Caco-2 (cell line): Measurements from ENCODE around the gene FAM174C. TPM values are rescaled to one million over a fixed set of nuclear protein-coding genes. Genes with fewer than 3 reads are reported as not detected.
"Not testable (repeated sequence)": the region's sequence is repeated elsewhere in the genome, so short reads cannot be mapped to it uniquely, and the experiment has no call there.

Experiments used
- BruUV-seq: library from RNA; stranded (reverse); fragments of 400-500 nt; replicated peaks from 2 replicates; lab custom pipeline; 2021; lab: Mats Ljungman, UMichigan
- CTCF ChIA-PET: fragments of 300-600 bp; sonication (Branson Sonifier 250); formaldehyde crosslinking; loops from one replicate; lab custom pipeline; 2022; ENCODE audit warnings: antibody characterized with exemption; lab: Charles Lee
- POLR2A ChIA-PET: fragments of 300-600 bp; sonication (Branson Sonifier 250); formaldehyde crosslinking; loops from one replicate; lab custom pipeline; 2022; ENCODE audit warnings: antibody characterized with exemption; lab: Charles Lee
- DNase-seq, 2 experiments: peaks; one replicate each; pipeline versions ENCODE4 v3.0.0 to v3.0.0-alpha.2; 2020 to 2022
- H3K27me3 ChIP-seq: replicated peaks from 2 replicates; pipeline ENCODE4 v1.6.0; 2011; ENCODE audit warnings: low read length; ENCODE audit not compliant: control insufficient read depth, insufficient read depth
- H3K36me3 ChIP-seq: 2 replicates; pipeline ENCODE4 v1.5.1; 2011; ENCODE audit warnings: low read length; ENCODE audit not compliant: control insufficient read depth, insufficient read depth
- H3K4me1 ChIP-seq: fragments of 250-450 bp; sonication (Bioruptor Pico); 2 replicates; pipeline ENCODE4 v1.5.1; 2020; ENCODE audit warnings: mild to moderate bottlenecking
- H3K4me3 ChIP-seq: 2 replicates; pipeline ENCODE4 v1.5.1; 2011; ENCODE audit warnings: low read depth, mild to moderate bottlenecking, control low read depth, low read length
- H3K9me3 ChIP-seq: fragments of 250-450 bp; sonication (Bioruptor Pico); 2 replicates; pipeline ENCODE4 v1.5.1; 2020; ENCODE audit warnings: mild to moderate bottlenecking, moderate library complexity
- H3K27ac Mint-ChIP-seq: one replicate; pipeline ENCODE4 v1.8.0; 2022; ENCODE audit warnings: mixed read lengths; ENCODE audit not compliant: unreplicated experiment
- H3K27me3 Mint-ChIP-seq: one replicate; pipeline ENCODE4 v1.8.0; 2022; ENCODE audit warnings: mixed read lengths; ENCODE audit not compliant: insufficient read depth, unreplicated experiment
- H3K36me3 Mint-ChIP-seq: one replicate; pipeline ENCODE4 v1.8.0; 2022; ENCODE audit warnings: mild to moderate bottlenecking, mixed read lengths; ENCODE audit not compliant: insufficient read depth, unreplicated experiment
- H3K4me1 Mint-ChIP-seq: one replicate; pipeline ENCODE4 v1.8.0; 2022; ENCODE audit warnings: low read depth, mixed read lengths; ENCODE audit not compliant: unreplicated experiment
- H3K4me3 Mint-ChIP-seq: one replicate; pipeline ENCODE4 v1.8.0; 2022; ENCODE audit warnings: mild to moderate bottlenecking, moderate library complexity, mixed read lengths; ENCODE audit not compliant: unreplicated experiment
- H3K9me3 Mint-ChIP-seq: one replicate; pipeline ENCODE4 v1.8.0; 2022; ENCODE audit warnings: mixed read lengths; ENCODE audit not compliant: unreplicated experiment
- intact Hi-C: fragments of 100-400 bp; cut with micrococcal nuclease; formaldehyde crosslinking; loops from one replicate; pipeline ENCODE4 v1.10.0; 2022; ENCODE audit not compliant: unreplicated experiment
- total RNA-seq: library from RNA; stranded (reverse); gene quantifications from 2 replicates; pipeline ENCODE4 v1.2.3, GENCODE V29; 2022
- TF ChIP-seq, protein P1 (sequence below), 2 experiments: fragments of 200-600 bp in 1 of 2; IDR thresholded peaks; 1 replicate in 1 of 2; 2 replicates in 1 of 2; pipeline versions ENCODE4 v1.5.1 to v1.8.0; 2011 to 2022; ENCODE audit warnings: antibody characterized with exemption in 1 of 2, control low read depth in 1 of 2, inconsistent platforms in 1 of 2, low read depth in 1 of 2, low read length in 1 of 2, mild to moderate bottlenecking in 1 of 2, moderate library complexity in 1 of 2; ENCODE audit not compliant: insufficient read depth in 1 of 2, severe bottlenecking in 1 of 2, unreplicated experiment in 1 of 2

The FAM174C gene
- total RNA-seq, 1 experiment from 2014 or later, result 51.0 TPM

DNA sequence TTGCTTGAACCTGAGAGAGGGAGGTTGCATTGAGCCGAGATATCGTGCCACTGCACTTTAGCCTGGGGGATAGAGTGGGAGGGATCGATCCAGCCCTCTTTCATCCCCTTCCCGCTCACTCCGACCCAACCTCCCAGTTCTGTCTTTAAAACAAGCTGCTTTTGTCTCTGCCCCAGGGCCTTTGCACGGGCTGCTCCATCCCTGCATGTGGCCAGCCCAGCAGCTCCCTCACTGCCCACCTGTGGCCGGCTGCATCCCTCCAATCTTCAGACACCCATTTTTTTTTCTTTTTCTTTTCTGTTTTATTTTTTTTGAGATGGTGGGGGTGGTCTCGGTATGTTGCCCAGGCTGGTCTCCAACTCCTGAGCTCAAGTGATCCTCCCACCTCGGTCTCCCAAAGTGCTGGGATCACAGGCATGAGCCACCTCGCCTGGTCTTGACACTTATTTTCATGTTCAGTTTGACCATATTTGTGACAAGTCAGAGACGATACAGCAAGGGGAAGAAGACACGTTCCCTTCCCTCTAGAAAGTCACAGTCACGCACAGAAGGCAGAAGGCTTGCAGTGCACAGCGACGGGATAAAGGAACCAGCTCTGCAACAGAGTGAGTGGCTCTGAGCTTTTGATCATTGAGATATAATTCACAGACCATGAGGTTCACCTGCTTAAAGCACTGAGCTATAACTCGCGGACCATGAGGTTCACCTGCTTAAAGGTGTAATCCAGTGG, 42.1 kb downstream of the FAM174C start:
- peaks cover 4% of the 10 kb centered on the region for H3K36me3 Mint-ChIP-seq
- H3K27ac Mint-ChIP-seq, result no peak overlapping the region
- peaks cover 18% of the 10 kb centered on the region for H3K4me1 ChIP-seq
- no peaks in the 10 kb centered on the region for H3K27me3 Mint-ChIP-seq
- POLR2A ChIA-PET, result interaction anchor here (0.5 kb wide), 1 partner anchor 48 kb away, joined by 7 read pairs; no protein-coding TSS in a partner anchor
- H3K9me3 ChIP-seq, result no peaks in the 10 kb centered on the region
- CTCF ChIA-PET, result no interaction called here
- H3K4me1 Mint-ChIP-seq, result peaks cover 8% of the 10 kb centered on the region
- H3K9me3 Mint-ChIP-seq, result no peaks in the 10 kb centered on the region
- H3K4me3 ChIP-seq, result no peak overlapping the region
- DNase-seq, result no peak
- intact Hi-C loops, result loop anchor here (5.0 kb wide), 1 partner anchor 40 kb away; the partner anchor contains the start of gene FAM174C
- H3K4me3 Mint-ChIP-seq, result no peak overlapping the region
- no peaks in the 10 kb centered on the region for H3K27me3 ChIP-seq
- H3K36me3 ChIP-seq, result no peaks in the 10 kb centered on the region
- TF ChIP-seq, protein P1, sequence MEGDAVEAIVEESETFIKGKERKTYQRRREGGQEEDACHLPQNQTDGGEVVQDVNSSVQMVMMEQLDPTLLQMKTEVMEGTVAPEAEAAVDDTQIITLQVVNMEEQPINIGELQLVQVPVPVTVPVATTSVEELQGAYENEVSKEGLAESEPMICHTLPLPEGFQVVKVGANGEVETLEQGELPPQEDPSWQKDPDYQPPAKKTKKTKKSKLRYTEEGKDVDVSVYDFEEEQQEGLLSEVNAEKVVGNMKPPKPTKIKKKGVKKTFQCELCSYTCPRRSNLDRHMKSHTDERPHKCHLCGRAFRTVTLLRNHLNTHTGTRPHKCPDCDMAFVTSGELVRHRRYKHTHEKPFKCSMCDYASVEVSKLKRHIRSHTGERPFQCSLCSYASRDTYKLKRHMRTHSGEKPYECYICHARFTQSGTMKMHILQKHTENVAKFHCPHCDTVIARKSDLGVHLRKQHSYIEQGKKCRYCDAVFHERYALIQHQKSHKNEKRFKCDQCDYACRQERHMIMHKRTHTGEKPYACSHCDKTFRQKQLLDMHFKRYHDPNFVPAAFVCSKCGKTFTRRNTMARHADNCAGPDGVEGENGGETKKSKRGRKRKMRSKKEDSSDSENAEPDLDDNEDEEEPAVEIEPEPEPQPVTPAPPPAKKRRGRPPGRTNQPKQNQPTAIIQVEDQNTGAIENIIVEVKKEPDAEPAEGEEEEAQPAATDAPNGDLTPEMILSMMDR (IDR thresholded peaks at IDR 0.05; ENCODE audit: insufficient read depth in 1 of 2, low read depth in 1 of 2, low read length in 1 of 2, severe bottlenecking in 1 of 2, unreplicated experiment in 1 of 2), result no peak
- BruUV-seq, result no TSS peak

DNA sequence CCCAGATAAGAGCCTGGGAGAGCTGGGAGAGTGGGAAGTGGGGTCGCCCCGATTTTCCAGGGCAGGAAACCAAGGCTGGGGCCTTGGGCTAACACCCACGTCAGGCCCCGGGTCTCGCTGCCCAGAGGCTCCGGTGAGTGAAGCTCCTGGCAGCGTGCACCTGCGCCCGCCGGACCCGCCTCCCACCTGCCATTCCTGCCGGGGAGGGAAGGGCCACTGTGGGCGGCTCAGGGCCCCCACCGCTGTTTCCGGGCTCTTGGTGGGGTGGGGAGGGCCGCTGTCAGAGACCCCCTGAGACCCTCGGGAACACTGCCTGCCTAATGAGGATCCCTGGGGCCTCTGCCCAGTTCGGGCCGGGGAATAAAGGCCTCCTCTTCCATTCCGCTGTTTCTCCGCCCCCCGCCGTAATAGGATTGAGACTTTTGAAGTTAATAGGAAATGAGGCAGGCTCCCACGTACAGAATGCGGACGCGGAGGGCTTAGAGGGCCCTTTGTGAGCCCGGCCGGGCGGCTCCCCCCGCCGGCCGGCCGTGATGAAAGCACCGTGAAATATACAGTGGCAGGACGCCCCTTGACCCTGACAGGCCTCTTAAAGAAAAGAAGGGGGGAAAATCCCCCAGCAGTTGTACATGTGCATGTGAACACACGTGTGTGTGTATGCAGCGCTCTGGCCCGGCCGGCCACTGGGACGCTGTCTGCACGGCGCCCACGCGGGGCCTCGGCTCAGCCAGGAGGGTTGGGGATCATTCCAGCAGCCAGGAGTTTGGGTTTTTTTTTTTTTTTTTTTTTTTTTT, 43.5 kb downstream of the FAM174C start:
- H3K4me3 ChIP-seq, result no peak overlapping the region
- no TSS peak for BruUV-seq
- Mint-ChIP-seq H3K27ac (no peak overlapping the region), H3K36me3 (peaks cover 4% of the 10 kb centered on the region), H3K9me3 (no peaks in the 10 kb centered on the region), H3K4me3 (no peak overlapping the region), H3K27me3 (no peaks in the 10 kb centered on the region), H3K4me1 (peaks cover 14% of the 10 kb centered on the region)
- DNase-seq, result peak in 1 of 2 experiments; percentile 40
- H3K27me3 ChIP-seq, result no peaks in the 10 kb centered on the region
- no peaks in the 10 kb centered on the region for H3K36me3 ChIP-seq
- POLR2A ChIA-PET, result interaction anchor here (0.6 kb wide), 1 partner anchor 172 kb away, joined by 5 read pairs; no protein-coding TSS in a partner anchor
- H3K9me3 ChIP-seq, result no peaks in the 10 kb centered on the region
- CTCF ChIA-PET, result interaction anchor here (0.7 kb wide), 1 partner anchor 78 kb away, joined by 3 read pairs; no protein-coding TSS in a partner anchor
- H3K4me1 ChIP-seq, result peaks cover 8% of the 10 kb centered on the region
- intact Hi-C loops, result loop anchor here (5.0 kb wide), 1 partner anchor 42 kb away; the partner anchor contains the start of gene FAM174C
- TF ChIP-seq, protein P1 (IDR thresholded peaks at IDR 0.05; ENCODE audit: insufficient read depth in 1 of 2, low read depth in 1 of 2, low read length in 1 of 2, severe bottlenecking in 1 of 2, unreplicated experiment in 1 of 2), result no peak

DNA sequence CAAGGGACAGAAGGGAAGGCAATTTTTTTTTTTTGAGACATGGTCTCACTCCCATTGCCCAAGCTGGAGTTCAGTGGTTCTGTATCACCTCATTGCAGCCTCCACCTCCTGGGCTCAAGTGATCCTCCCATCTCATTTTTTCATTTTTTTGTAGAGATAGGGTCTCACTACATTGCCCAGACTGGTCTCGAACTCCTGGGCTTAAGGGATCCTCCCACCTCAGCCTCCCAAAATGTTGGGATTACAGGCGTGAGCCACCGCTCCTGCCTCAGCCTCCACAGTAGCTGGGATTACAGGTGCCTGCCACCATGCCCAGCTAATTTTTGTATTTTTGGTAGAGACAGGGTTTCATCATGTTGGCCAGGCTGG, 44.9 kb downstream of the FAM174C start:
- POLR2A ChIA-PET, intact Hi-C loops, H3K36me3 ChIP-seq, DNase-seq, CTCF ChIA-PET, H3K27me3 Mint-ChIP-seq, H3K36me3 Mint-ChIP-seq, H3K4me3 Mint-ChIP-seq, H3K9me3 Mint-ChIP-seq, H3K27me3 ChIP-seq, H3K4me3 ChIP-seq, H3K9me3 ChIP-seq, H3K27ac Mint-ChIP-seq, BruUV-seq: not testable (repeated sequence)
- H3K4me1 ChIP-seq, result peaks cover 11% of the 10 kb centered on the region; the same call in 1 of the 2 replicates
- H3K4me1 Mint-ChIP-seq, result peaks cover 14% of the 10 kb centered on the region
